Endothelial cell of umbilical vein (primary cell): ENCODE data around the gene UBR4. TPM values are rescaled to one million over a fixed set of nuclear protein-coding genes. Genes with fewer than 3 reads are reported as not detected.

ENCODE experiments used
- BruUV-seq: library from RNA; stranded (reverse); fragments of 400-500 nt; replicated peaks from 2 replicates; lab custom pipeline; 2021; lab: Mats Ljungman, UMichigan
- CTCF ChIA-PET: fragments of 300-600, 350-600 bp; sonication (Branson Sonifier 250); formaldehyde crosslinking; loops from one replicate; lab custom pipeline; 2021; ENCODE audit warnings: antibody characterized with exemption, inconsistent platforms; lab: Charles Lee
- POLR2A ChIA-PET: fragments of 300-600, 350-600 bp; sonication (Branson Sonifier 250); formaldehyde crosslinking; loops from one replicate; lab custom pipeline; 2021; ENCODE audit warnings: antibody characterized with exemption, inconsistent platforms; lab: Charles Lee
- DNase-seq: peaks from one replicate; pipeline ENCODE4 v3.0.0-alpha.2; 2011; ENCODE audit warnings: low read depth, low spot score
- FAIRE-seq: peaks from 2 replicates; lab custom pipeline; 2011; peaks lifted over from hg19 to GRCh38; lab: Jason Lieb, UNC
- H2AFZ ChIP-seq: 2 replicates; pipeline ENCODE4 v1.6.0; 2012; ENCODE audit warnings: low read depth, low read length, control low read depth, inconsistent platforms
- H3K27ac ChIP-seq: 2 replicates; pipeline ENCODE4 v1.5.1; 2011; ENCODE audit warnings: low read depth, mild to moderate bottlenecking, control low read depth, low read length, moderate library complexity; ENCODE audit not compliant: insufficient read depth
- H3K27me3 ChIP-seq, 2 experiments: 2 replicates each; pipeline versions ENCODE4 v1.6.0 to v1.6.1; 2011; ENCODE audit warnings: low read length in 2 of 2, mixed read lengths in 1 of 2; ENCODE audit not compliant: control insufficient read depth in 2 of 2, insufficient read depth in 2 of 2
- H3K36me3 ChIP-seq, 2 experiments: 2 replicates in 1 of 2; 3 replicates in 1 of 2; pipeline ENCODE4 v1.5.1; 2011; ENCODE audit warnings: low read length in 2 of 2, mild to moderate bottlenecking in 1 of 2, moderate library complexity in 1 of 2; ENCODE audit not compliant: control insufficient read depth in 2 of 2, insufficient read depth in 2 of 2; ENCODE audit errors: extremely low read depth in 1 of 2
- H3K4me1 ChIP-seq: 3 replicates; pipeline ENCODE4 v1.5.1; 2011; ENCODE audit warnings: mild to moderate bottlenecking, low read length; ENCODE audit not compliant: control insufficient read depth, insufficient read depth; ENCODE audit errors: extremely low read depth
- H3K4me2 ChIP-seq: 2 replicates; pipeline ENCODE4 v1.6.1; 2011; ENCODE audit warnings: low read length, control low read depth, mixed read lengths; ENCODE audit not compliant: insufficient read depth
- H3K4me3 ChIP-seq, 3 experiments: fragments of 200-600 bp in 1 of 3; sonication (generic), shearing (Covaris generic) in 1 of 3; replicated peaks in 1 of 3; 2 replicates each; pipeline ENCODE4 v1.5.1; 2011 to 2016; ENCODE audit warnings: control low read depth in 3 of 3, low read length in 3 of 3, mild to moderate bottlenecking in 2 of 3, inconsistent platforms in 1 of 3, low read depth in 1 of 3, moderate library complexity in 1 of 3; ENCODE audit not compliant: insufficient read depth in 1 of 3
- H3K79me2 ChIP-seq: 2 replicates; pipeline ENCODE4 v1.6.0; 2012; ENCODE audit warnings: low read length, inconsistent platforms; ENCODE audit not compliant: control insufficient read depth, insufficient read depth
- H3K9ac ChIP-seq: replicated peaks from 2 replicates; pipeline ENCODE3; 2011; ENCODE audit warnings: low read length, control low read depth; ENCODE audit not compliant: insufficient read depth; ENCODE audit errors: extremely low read depth
- H3K9me1 ChIP-seq: replicated peaks from 3 replicates; pipeline ENCODE4 v1.6.0; 2011; ENCODE audit warnings: mild to moderate bottlenecking, low read length; ENCODE audit not compliant: control insufficient read depth, insufficient read depth; ENCODE audit errors: extremely low read depth
- H3K9me3 ChIP-seq: replicated peaks from 2 replicates; pipeline ENCODE4 v1.5.1; 2012; ENCODE audit warnings: low read length, inconsistent platforms; ENCODE audit not compliant: control insufficient read depth, insufficient read depth
- H4K20me1 ChIP-seq: replicated peaks from 2 replicates; pipeline ENCODE3; 2011; ENCODE audit warnings: mild to moderate bottlenecking, low read length; ENCODE audit not compliant: control insufficient read depth, insufficient read depth; ENCODE audit errors: extremely low read depth
- CTCF ChIP-seq, 2 donors: IDR thresholded peaks; 1 replicate in 1 of 2; 2 replicates in 1 of 2; pipeline ENCODE4 v1.5.1; 2011; ENCODE audit warnings: low read length in 2 of 2, mild to moderate bottlenecking in 2 of 2, moderate library complexity in 2 of 2, control low read depth in 1 of 2, inconsistent platforms in 1 of 2, low read depth in 1 of 2; ENCODE audit not compliant: insufficient read depth in 1 of 2; ENCODE audit errors: extremely low read depth in 1 of 2
- EZH2 ChIP-seq: IDR thresholded peaks from 2 replicates; pipeline ENCODE4 v1.6.1; 2012; ENCODE audit warnings: borderline replicate concordance, low read depth, mild to moderate bottlenecking, moderate library complexity, low read length, inconsistent platforms; ENCODE audit not compliant: severe bottlenecking
- FOS ChIP-seq: IDR thresholded peaks from 2 replicates; pipeline ENCODE4 v1.6.1; 2011; ENCODE audit warnings: mild to moderate bottlenecking, low read length, moderate library complexity, borderline replicate concordance; ENCODE audit not compliant: insufficient read depth
- GATA2 ChIP-seq: IDR thresholded peaks from 2 replicates; pipeline ENCODE4 v1.7.0; 2011; ENCODE audit warnings: low read depth, mild to moderate bottlenecking, moderate library complexity, mixed read lengths, low read length; ENCODE audit not compliant: insufficient read length, insufficient read depth
- JUN ChIP-seq: IDR thresholded peaks from 2 replicates; pipeline ENCODE4 v1.6.1; 2011; ENCODE audit warnings: borderline replicate concordance, low read depth; ENCODE audit not compliant: insufficient read length, insufficient read depth
- MYC ChIP-seq: IDR thresholded peaks from one replicate; pipeline ENCODE4 v1.6.1; 2011; ENCODE audit warnings: mild to moderate bottlenecking, low read depth, low read length
- POLR2A ChIP-seq: IDR thresholded peaks from 2 replicates; pipeline ENCODE4 v1.6.1; 2012; ENCODE audit warnings: low read depth, mild to moderate bottlenecking, control low read depth, low read length
- POLR2AphosphoS5 ChIP-seq: IDR thresholded peaks from 2 replicates; pipeline ENCODE4 v1.6.1; 2012; ENCODE audit warnings: low read depth, mild to moderate bottlenecking, control low read depth, low read length, moderate library complexity; ENCODE audit not compliant: insufficient read depth
- dilution Hi-C: fragments of 300-500 bp; cut with MboI; formaldehyde crosslinking; loops from one replicate; pipeline ENCODE4 v1.15.0; 2019; ENCODE audit warnings: low sequenced_read_pairs; ENCODE audit not compliant: extremely low pct_ligation_motif_present
- intact Hi-C: fragments of 100-400 bp; cut with micrococcal nuclease; formaldehyde crosslinking; loops from one replicate; pipeline ENCODE4 v1.10.0; 2022
- polyA plus RNA-seq, 4 experiments: library from polyadenylated mRNA; depleted of rRNA in 3 of 4; stranded (reverse) in 3 of 4; unstranded in 1 of 4; fragments of >200 nt; gene quantifications; 2 replicates each; pipeline versions ENCODE4 v1.2.1 to v1.2.3, GENCODE V29; 2011 to 2012; ENCODE audit warnings: missing spikeins in 1 of 4
- total RNA-seq: library from RNA; stranded (reverse); gene quantifications from 2 replicates; pipeline ENCODE4 v1.2.3, GENCODE V29; 2021
- TF ChIP-seq, protein P1 (sequence below): IDR thresholded peaks from 2 replicates; pipeline ENCODE4 v1.6.1; 2011; ENCODE audit not compliant: insufficient read depth, insufficient read length

UBR4 gene
- total and polyA plus RNA-seq, 2 donors (not counting 3 experiments of a cell fraction or from before 2014, with no cell fraction given) = 125 to 150 TPM

- DNase-seq (no peak), FAIRE-seq (no peak)
- Histone ChIP-seq H3K9me1 (no peaks in the 10 kb centered on the region), H3K27ac (no peak overlapping the region), H3K9ac (no peak overlapping the region), H3K79me2 (no peaks in the 10 kb centered on the region), H3K4me3 (no peak overlapping the region), H4K20me1 (no peaks in the 10 kb centered on the region), H3K36me3 (no peaks in the 10 kb centered on the region), H3K4me1 (no peaks in the 10 kb centered on the region), H3K27me3 (peaks cover under 1 to 3% of the 10 kb centered on the region in 2 experiments), H3K9me3 (no peaks in the 10 kb centered on the region), H3K4me2 (no peak overlapping the region), H2AFZ (no peak overlapping the region)
- POLR2A ChIA-PET = no interaction called here
- TF ChIP-seq EZH2 (no peak), FOS (no peak), JUN (no peak), CTCF (IDR thresholded peaks at IDR 0.05; ENCODE audit: extremely low read depth in 1 of 2, insufficient read depth in 1 of 2, low read depth in 1 of 2, low read length in 2 of 2) (no peak), POLR2A (no peak), GATA2 (no peak), MYC (no peak), POLR2AphosphoS5 (no peak)
- TF ChIP-seq, protein P1, sequence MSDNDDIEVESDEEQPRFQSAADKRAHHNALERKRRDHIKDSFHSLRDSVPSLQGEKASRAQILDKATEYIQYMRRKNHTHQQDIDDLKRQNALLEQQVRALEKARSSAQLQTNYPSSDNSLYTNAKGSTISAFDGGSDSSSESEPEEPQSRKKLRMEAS = no peak
- no TSS peak for BruUV-seq
- dilution Hi-C loops = no loop called here
- intact Hi-C loops = no loop called here
- CTCF ChIA-PET = interaction anchor here (1.3 to 1.5 kb wide), 2 partner anchors 48 to 147 kb away, joined by 3 to 5 read pairs; no protein-coding TSS in a partner anchor
These were observed 150.3 kb downstream of the UBR4 start for GRCh38 chr1:19059773-19060172.
